NCI-H82 treated with DMSO at 0.1 percent for 48 hours (cell line): ENCODE results near the gene RNF31.
A peak's percentile ranks its signal among the peaks of the same experiment; 100 is the strongest.

Experiments used
- DNase-seq: peaks from one replicate; lab custom pipeline; 2025; ENCODE audit not compliant: unreplicated experiment; lab: John Stamatoyannopoulos, UW

The RNF31 gene

GRCh38 chr14:24181371-24182077 lies 34.2 kb downstream of the RNF31 start:
- no peak for DNase-seq

DNA sequence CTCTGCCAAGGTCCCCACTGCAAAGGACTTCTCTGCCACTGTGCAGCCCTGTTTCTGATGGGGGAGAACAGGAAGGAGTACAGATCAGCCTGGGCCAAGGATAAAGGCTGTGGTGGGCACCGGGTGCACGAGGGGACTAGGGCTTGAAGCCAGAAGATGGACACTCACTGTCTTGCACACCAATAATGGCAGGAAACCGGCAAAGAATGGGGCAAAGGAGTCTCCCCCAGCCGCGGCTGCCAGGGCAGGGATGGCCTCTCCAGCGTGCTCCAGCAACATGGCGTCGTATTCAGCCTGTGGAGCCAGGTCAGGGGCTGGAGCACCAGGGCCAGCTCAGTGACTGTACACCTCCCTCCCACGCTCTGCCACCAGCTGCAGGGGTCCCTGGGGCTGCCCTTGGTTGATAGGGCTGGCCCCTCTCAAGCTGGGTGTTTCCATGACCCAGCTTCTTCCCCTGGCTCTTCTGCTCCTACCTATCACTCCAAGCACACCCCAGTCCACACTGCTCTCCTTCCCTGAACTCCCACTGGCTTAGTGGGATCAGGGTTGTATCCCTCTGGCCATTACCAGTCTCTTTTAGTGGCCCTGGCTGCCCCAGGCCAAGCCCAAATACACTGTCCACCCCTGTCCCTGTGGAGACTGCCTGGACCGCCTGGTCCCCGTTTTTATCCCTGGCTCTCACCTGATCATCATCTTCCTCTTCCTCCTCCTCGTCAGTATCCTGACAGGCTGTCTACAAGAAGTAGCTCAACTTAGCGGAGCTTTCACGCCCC lies 35.0 kb downstream of the RNF31 start:
- no peak for DNase-seq

DNA sequence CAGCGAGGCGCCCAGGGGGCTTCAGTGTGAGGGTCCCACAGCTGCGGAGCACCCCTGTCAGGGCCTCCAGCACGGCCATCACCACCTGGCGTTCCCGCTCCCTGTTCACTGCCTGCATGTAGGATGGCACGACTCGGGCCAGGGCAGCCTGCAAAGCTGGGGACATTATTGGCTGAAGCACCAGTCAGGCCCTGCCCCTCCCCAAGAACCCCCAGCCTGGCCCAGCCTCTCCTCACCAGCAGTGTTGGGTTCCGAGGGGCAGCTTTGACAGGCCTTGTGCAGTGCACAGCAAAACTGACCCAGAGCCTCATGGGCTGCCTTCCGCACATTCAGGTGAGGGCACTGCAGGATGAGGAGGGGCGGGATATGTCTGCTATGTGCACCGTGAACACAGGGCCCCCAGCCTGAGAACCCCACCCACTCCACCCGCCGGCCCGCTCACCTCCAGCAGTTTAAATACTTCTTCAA lies 35.8 kb downstream of the RNF31 start:
- no peak for DNase-seq

DNA sequence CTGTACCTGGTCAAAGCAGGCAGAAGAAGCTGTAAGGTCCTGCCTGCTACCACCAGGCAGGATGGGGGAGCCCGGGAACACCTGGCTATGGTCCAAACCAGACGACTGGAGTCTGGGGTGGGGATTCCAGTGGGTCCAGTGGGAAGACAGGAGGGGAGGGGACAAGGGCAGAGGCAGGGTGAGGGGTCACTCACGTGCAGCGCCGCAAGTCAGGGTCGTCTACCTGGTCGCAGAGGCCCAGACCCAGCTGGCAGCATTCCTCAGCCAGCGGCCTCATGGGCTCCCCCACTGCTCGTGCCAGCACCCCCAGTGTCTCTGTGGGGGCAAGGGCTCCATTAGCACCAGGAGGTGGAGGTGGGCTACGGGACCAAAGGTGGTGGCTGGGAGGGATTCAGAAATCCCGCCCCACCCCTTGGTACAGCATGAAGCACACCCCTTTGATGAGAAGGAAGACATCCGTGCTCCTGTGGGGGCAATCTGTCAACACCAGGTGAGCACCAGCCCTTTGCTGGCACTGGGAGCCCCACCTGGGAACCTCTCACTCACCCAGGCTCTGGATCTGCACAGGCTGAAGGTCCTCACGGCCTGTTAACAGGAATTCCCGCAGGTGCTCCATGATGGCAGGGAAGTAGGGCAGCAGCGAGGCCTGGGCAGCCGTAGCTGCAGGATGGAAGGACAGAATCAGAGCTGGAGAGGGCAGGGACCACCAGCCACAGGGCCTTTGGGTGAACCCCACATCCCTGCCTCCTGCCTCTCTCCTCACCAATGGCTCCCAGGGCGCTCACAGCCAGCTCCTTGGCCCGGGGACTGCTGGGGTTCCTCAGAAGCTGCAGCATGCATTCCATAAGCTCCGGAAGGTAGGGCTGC lies 37.0 kb downstream of the RNF31 start:
- no peak for DNase-seq

DNA sequence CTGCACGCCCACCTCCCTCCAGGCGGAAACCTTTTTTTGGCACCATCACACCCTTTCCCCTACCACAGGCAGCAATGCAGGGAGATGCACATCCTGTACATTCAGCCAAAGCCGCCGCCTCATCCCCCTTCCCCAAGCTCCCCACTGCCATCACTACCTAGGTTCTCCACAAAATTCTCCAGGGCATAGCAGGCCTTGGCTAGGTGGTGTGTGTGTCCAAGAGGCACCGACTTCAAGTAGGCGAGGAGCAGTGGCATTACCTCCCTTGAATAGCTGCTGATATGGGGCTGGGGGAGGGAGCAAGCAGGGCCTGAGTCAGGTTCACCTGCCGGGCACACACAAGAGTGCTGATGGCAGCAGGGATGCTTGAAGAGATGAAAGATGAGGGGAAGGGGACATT lies 37.7 kb downstream of the RNF31 start:
- no peak for DNase-seq

DNA sequence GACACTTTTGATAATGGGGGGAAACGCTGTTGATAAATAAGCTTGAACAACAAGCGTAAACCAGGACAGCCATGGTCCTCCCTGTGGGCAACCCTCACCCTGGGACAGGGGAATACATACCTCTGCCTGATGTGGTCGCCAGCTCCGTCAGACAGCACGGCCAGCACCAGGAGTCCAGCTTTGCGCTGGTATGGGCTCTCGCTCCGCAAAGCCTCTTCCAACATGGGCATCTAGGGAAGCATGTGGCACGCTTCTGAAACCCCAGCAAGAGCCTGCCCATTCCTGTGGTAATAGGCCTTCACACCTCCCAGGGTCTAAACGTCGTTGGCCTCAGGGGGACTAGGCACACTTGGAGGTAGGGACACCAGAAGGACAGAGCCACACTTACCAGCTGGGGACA lies 38.4 kb downstream of the RNF31 start:
- no peak for DNase-seq

DNA sequence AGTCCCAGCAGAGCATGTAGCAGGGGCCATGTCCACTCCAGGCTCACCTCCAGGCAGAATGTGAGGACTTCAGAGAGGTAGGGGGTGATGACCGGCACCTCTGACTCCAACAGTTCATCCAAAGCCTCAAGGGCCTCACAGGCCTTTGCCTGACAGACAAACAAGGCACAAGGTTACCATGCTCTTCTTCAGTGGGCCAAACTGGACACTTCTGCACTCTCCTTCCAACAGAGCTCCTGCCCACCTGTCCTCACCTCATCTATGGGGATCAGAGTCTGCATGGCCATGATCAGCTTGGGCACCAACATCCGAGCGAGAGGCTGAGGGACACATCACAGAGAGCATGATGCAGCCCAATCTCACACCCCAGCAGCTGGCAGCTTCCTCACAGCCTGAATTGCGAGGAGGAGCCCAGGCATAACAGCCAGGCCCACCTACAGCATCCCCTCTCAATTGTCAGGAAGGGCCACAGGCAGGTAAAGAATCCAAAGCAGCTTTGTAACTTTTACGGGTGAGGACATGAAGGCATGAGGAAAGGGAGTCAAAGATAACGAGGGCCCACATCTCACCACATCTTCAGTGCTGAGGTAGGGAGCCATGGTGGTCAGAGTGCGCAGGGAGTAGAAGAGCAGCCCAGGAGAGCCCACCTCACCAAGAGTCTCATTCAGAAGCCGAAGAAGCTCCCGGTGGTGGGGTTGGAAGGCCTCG lies 39.7 kb downstream of the RNF31 start:
- no peak for DNase-seq

- DNase-seq, result no peak
Measured at GRCh38 chr14:24187539-24187915, 40.2 kb downstream of the RNF31 start.

- peak; percentile 84 for DNase-seq
Measured at GRCh38 chr14:24188251-24189058, 41.2 kb downstream of the RNF31 start, which contains the start of gene IPO4. Gene IPO4, minus strand, starts transcription at chr14:24188816. Its CDS starts 29 bp downstream, at chr14:24188787.

DNA sequence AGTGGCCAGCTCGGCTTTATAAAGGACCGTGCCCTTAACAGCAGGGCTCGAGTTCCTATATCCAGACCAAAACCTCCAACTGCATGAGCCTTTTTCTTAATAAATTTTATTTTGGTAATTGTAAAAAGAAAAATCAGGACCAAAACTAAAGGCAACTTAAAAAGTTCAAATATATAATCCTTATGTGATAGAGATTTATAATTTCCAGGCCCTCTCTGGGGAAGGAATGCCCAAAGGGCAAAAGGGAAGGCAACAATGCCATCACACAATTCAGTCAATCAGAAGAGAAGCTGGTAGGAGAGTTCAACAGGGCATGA lies 41.7 kb downstream of the RNF31 start:
- DNase-seq, result no peak

DNA sequence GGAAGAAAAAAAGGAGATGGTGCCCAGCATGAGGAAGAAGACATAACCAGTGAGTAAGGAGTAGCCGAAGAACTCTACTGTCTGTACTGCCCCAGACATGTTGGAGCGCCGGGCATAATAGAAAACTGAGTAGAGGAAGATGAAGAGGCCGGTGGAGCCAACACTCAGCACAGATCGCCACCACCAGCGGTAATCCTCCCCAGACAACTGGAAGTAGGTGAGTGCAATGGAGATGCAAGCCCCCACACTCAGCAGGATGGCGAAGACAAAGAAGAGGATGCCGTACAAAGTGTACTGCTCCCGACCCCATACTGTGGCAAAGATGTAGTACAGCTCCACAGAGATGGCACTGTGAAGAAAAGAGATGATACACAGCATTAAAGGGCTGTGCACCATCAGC lies 42.2 kb downstream of the RNF31 start:
- no peak for DNase-seq

DNA sequence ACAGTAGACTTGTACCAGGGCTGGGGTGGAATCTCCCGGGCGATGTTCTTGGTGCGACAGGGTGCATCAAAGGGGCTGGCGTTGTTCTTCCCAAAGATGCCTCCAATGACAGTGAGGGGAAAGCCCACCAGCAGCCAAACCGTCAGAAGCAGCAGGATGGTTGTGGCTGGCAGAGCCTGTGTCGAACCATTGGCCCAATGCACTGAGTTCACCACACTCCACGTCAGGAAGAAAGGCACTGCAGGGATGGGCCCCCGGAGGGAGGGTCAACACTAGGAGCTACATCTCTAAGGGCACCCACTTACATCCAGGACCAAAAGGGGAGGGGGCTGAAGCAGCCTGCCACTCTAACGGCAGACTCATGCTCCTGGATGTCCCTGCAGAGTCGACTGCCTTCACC lies 43.1 kb downstream of the RNF31 start:
- DNase-seq, result no peak

DNA sequence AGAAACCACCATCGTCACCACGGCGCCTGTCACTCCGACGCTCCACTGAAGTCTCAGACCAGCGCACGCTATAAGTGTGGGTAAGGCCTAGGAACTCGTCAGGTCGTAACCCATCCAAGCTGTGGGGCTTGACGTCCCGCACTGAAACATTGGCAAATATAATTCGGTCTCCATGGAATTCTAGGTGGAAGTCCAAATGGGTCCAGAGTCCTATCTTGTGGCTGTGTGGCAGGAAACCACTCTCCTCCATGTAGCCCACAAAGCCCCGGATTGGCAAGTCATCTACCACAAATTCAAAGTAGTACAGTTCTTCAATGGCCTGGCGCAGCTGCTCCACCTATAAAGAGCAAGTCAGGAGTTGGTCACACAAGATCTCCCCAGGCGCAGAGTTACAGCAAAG lies 45.6 kb downstream of the RNF31 start:
- no peak for DNase-seq

GRCh38 chr14:24194186-24194872 lies 47.0 kb downstream of the RNF31 start:
- DNase-seq, result no peak

DNA sequence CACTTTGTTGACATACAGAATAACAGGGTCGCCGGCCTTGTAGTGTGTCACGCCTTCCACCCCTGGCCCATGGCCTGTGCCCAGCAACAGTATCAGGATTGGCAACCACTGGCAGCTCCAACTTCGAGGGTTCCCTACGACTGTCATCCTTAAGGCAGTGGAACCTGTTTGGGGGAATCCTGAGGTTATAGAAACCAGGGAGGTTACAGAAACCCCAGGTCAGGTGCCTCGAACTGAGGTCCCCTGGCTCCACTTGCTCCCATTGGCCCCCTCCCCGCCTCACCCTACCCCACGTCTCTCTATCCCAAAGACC lies 47.5 kb downstream of the RNF31 start:
- no peak for DNase-seq

- peak; percentile 39 for DNase-seq
Measured at GRCh38 chr14:24195186-24196070, 48.1 kb downstream of the RNF31 start, which contains the start of gene TM9SF1. Gene TM9SF1, minus strand, starts transcription at chr14:24195441. Its CDS starts 422 bp downstream, at chr14:24195019.

DNA sequence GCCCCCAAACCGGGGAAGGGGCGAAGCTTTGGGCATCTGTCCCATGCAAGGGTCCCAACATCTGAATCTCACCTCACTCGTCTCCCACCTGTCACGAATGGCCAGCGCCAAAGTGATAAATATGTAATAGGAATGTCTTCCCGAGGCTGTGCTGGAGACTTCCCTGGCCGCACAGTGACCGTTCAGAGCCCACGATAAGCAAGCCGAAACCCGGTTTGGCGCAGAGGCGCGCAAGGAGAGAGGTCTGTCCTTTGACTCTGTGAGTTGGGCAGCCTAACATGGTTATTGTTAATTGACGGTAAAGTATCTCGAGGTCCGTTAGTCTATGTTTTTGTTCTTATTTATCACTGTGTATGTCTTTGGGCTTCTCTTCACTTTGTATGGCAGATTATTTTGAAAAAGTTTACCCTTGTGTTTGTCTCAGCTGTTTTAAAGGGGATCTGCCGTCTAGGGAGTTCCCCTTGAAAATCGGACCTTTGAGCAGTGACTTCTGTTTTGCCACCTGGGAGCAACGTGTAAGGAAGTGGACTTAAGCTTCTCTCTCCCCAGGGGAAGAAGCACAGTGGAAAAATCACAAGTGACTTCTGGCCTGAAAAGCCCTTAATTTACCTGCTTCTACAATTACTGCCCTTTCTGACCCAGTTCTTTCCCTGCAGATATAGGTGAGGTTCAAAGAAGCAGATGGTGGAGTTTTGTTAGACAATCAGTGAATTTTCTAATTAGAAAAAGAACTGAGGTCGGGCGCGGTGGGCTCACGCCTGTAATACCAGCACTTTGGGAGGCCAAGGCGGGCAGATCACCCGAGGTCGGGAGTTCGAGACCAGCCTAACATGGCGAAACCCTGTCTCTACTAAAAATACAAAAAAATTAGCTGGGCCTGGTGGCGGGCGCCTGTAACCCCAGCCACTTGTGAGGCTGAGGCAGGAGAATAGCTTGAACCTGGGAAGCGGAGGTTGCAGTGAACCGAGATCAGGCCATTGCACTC lies 49.1 kb downstream of the RNF31 start:
- DNase-seq, result no peak

GRCh38 chr14:24197056-24197450 lies 49.8 kb downstream of the RNF31 start:
- no peak for DNase-seq
